GM18907 (cell line): ENCODE data around the gene RGS6.

Source experiments
- ATAC-seq: cut with Tn5 transposase; IDR thresholded peaks from one replicate; pipeline ENCODE4 v1.9.1; 2021; ENCODE audit warnings: mild to moderate bottlenecking, moderate library complexity; ENCODE audit not compliant: unreplicated experiment

The RGS6 gene

GRCh38 chr14:72154645-72155378 is 222.6 kb downstream of the RGS6 start:
- no peak for ATAC-seq

GRCh38 chr14:72155379-72155993 is 223.3 kb downstream of the RGS6 start:
- ATAC-seq = no peak

GRCh38 chr14:72164420-72165228 is 232.4 kb downstream of the RGS6 start:
- no peak for ATAC-seq

GRCh38 chr14:72165229-72165698 is 233.0 kb downstream of the RGS6 start:
- ATAC-seq = no peak

- no peak for ATAC-seq
Measured at GRCh38 chr14:72169521-72169920, 237.3 kb downstream of the RGS6 start.

GRCh38 chr14:72172049-72172448 is 239.8 kb downstream of the RGS6 start:
- no peak for ATAC-seq

GRCh38 chr14:72172597-72172996 is 240.4 kb downstream of the RGS6 start:
- no peak for ATAC-seq

GRCh38 chr14:72173038-72173720 is 240.9 kb downstream of the RGS6 start:
- ATAC-seq = no peak

- no peak for ATAC-seq
Measured at GRCh38 chr14:72177251-72177650, 245.0 kb downstream of the RGS6 start.

- no peak for ATAC-seq
Measured at GRCh38 chr14:72178517-72178916, 246.3 kb downstream of the RGS6 start.

GRCh38 chr14:72182708-72183432 is 250.6 kb downstream of the RGS6 start:
- ATAC-seq = no peak

- no peak for ATAC-seq
Measured at GRCh38 chr14:72183631-72184030, 251.4 kb downstream of the RGS6 start.

- ATAC-seq = no peak
Measured at GRCh38 chr14:72186523-72186922, 254.3 kb downstream of the RGS6 start.

GRCh38 chr14:72196237-72197015 is 264.2 kb downstream of the RGS6 start:
- ATAC-seq = no peak

- ATAC-seq = no peak
Measured at GRCh38 chr14:72201645-72202044, 269.4 kb downstream of the RGS6 start.

GRCh38 chr14:72213424-72213823 is 281.2 kb downstream of the RGS6 start:
- ATAC-seq = no peak

GRCh38 chr14:72215080-72215479 is 282.9 kb downstream of the RGS6 start:
- ATAC-seq = no peak

- no peak for ATAC-seq
Measured at GRCh38 chr14:72217135-72217534, 284.9 kb downstream of the RGS6 start.

- ATAC-seq = no peak
Measured at GRCh38 chr14:72222046-72222445, 289.8 kb downstream of the RGS6 start.

- no peak for ATAC-seq
Measured at GRCh38 chr14:72236629-72237028, 304.4 kb downstream of the RGS6 start.
